Dermis blood vessel endothelial cell (primary cell): ENCODE data around the gene RAB36. TPM values are rescaled to one million over a fixed set of nuclear protein-coding genes. Genes with fewer than 3 reads are reported as not detected.
A peak's percentile ranks its signal among the peaks of the same experiment; 100 is the strongest.

Source experiments
- DNase-seq: peaks from one replicate; pipeline ENCODE4 v3.0.0; 2010
- total RNA-seq: library from RNA; depleted of rRNA; stranded (reverse); fragments of >200 nt; gene quantifications from 2 replicates; pipeline ENCODE4 v1.2.3, GENCODE V29; 2014

Gene RAB36
- total RNA-seq, 1 donor from 2014 or later: 0.34 TPM

- DNase-seq: no peak
Measured at GRCh38 chr22:23138584-23139435, 6.5 kb upstream of the RAB36 start.

DNA sequence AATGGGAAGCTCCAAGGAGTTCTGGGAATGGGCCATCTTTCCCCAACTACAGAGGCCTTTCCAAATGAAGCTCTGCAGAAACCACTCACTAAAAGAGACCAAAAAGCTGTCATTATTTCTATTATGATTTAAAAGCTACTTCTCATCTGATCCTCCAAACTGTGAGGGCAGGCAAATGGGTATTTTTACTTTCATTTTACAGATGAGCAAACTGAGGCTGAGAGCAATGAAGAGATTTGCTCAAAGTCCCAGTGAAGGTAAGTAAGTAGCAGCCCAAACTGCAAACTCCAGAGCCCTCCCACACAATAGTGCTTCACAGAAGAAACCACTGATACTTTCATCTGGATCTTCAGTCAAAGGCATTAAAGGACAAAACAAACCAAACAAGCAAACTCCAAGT lies 4.9 kb upstream of the RAB36 start:
- no peak for DNase-seq

- DNase-seq: no peak
Measured at GRCh38 chr22:23142546-23143105, 2.7 kb upstream of the RAB36 start.

DNA sequence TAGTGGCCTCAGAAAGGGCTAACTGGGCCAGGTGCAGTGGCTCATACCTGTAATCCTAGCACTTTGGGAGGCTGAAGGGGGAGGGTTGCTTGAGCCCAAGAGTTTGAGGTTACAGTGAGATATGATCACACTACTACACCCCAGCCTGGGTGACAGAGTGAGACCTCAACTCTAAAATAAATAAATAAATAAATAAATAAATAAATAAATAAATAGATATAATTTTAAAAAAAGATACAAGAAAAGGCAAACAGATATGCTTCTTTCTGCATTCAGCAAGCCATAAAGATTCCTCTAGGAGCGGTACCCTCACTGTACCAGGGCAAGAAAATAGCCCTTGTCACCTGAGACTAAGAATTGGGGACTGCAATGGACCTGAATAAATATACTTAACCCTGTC lies 2.2 kb upstream of the RAB36 start:
- DNase-seq: no peak

GRCh38 chr22:23144432-23144831 lies 845 bp upstream of the RAB36 start:
- no peak for DNase-seq

GRCh38 chr22:23145878-23146470 lies 697 bp downstream of the RAB36 start:
- DNase-seq: no peak

DNA sequence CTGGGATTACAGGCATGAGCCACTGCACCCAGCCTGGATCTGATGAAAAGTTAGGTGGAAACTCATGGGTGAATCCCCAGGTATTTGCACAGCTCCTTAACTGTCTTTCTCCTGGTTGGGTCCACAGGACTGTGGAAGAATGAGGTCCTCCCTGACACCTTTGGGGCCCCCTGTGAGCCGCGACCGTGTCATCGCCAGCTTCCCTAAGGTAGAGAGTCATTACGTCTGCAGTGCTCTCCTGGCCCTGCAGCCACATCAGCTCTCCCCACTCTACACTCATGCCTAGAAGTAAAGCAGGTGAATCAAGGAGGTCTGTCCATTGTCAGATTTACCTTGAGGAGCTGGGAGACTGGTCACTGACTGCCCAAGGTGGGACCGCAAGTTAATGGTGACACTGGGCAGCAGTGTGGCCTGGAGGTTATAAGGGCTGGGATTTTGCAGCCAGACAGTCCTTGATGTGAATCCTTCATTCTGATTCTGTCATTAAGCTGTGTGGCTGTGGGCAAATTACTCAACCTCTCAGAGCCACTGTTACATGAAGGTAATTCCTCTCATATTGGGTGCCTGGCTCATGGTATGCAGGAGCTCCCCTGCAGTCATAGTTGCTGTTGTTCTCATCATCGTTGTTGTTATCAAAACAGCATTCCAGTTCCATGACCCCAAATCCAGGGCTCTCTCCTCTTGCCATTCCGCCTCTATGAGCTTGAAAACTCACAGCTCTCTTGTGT lies 1.4 kb downstream of the RAB36 start:
- DNase-seq: no peak

GRCh38 chr22:23147617-23148387 lies 2.5 kb downstream of the RAB36 start:
- DNase-seq: no peak

DNA sequence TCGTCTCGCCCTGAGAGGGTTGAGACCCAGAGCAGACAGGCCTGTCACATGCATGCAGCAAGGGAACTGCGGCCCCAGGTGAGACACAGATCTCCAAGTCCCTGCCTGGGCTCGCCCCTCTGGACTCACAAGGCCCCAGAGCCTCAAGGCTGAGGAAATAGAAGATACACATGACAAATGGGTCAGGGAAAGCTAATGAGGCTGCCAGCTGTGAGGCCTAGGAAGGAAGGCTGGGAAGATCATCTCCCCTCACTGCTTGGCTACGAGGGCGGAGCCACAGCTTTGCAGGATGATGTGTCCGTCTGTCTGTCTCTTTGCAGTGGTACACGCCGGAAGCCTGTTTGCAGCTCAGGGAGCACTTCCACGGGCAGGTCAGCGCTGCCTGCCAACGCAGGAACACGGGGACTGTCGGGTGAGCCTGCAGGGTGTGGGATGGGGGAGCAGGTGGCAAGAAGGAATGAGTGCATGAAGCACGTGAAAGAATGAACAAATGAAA lies 4.5 kb downstream of the RAB36 start:
- no peak for DNase-seq

DNA sequence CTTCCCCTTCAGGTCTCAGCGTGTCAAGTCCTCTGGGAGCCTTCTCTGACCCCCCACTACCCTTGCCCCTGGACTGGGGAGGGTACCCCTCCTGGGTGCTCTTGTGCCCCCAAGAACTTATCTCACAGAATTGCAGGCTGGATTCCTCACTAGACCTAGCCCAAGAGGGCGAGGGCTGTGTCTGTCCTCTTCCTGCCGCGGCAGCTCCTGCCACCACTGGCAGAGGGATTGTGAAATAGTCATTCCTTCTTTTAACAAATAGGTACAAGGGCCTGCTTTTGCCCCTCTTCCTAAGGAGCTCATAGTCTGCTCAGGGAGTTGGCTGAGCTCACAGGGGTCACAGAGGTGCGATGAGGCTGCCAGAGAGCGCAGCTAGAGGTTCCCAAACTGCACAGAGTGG lies 5.5 kb downstream of the RAB36 start:
- DNase-seq: no peak

DNA sequence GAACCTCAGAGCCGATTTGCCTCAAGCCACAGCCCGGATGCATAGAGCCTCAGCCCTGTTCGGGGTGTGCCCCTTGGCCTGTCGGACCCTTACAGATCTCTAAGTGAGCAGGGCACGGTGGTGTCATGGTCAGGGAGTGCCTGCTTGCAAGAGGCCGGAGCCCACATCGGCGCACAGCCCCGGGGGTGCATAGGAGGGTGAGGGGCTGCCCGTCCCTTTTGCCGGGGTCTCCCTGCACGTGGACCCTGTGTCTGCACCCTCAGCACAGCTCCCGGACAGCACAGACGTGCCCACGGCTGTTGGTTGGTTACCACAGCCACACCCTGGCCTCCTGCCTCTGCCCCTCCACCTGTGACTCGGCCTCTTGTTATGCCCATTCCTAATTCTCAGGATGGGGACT lies 6.5 kb downstream of the RAB36 start:
- no peak for DNase-seq

DNA sequence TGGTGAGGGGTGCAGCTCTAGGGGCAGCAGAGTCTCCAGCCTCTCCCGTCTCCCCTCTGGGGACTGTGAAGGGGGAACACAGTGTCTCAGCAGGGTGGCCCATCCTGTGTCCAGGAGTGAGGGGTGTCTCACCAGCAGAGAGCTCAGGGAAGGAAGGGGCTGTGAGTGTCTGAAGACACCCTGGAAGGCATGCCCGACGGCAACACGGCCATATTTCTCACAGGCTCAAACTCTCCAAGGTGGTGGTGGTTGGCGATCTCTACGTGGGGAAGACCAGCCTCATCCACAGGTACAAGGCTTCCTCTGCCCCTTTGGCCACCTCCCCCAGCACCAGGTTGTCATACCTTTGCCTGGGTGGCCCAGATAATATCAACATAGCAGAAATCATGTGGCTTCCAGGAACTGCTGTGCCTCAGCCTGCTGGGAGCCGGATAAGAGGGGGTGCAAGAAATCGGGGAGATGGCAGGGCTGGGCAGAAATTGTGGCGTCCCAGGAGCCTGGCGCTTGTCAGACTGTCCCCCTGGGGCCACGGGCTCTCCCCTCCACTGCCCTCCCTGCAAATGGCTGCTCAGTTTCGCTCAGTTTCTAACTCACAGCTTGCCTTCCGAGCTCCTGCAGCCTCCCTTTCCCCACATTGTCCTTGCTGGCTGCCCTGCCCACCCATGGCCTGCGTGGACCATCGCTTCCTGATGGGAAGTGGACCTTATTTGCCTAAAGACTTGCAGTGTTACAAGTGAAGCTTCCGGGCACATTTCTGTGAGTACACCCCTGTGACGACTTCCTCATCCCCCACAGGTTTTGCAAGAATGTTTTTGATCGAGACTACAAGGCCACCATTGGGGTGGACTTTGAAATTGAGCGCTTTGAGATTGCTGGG lies 7.2 kb downstream of the RAB36 start:
- peak; percentile 14 for DNase-seq

- no peak for DNase-seq
Measured at GRCh38 chr22:23153994-23154393, 8.7 kb downstream of the RAB36 start.

DNA sequence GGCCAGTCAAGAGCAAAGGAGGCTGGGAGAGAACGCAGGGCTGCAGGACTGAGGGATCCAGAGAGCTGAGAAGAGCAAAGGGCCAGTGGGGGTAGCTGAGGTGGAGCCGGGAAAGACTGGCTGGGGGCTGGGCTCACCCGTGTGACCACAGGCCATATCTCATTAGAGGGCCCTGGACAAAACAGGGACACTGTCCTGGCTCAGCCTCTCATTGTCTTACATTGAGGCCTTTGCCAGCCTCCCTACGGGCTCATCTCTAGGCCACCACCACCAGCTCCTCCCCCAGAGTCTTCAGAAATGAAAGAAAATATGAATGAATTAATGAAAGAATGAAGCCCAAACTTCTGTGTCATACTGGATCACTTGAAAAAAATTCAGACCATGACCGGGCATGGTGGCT lies 9.2 kb downstream of the RAB36 start:
- DNase-seq: no peak

- no peak for DNase-seq
Measured at GRCh38 chr22:23155143-23155542, 9.9 kb downstream of the RAB36 start.

DNA sequence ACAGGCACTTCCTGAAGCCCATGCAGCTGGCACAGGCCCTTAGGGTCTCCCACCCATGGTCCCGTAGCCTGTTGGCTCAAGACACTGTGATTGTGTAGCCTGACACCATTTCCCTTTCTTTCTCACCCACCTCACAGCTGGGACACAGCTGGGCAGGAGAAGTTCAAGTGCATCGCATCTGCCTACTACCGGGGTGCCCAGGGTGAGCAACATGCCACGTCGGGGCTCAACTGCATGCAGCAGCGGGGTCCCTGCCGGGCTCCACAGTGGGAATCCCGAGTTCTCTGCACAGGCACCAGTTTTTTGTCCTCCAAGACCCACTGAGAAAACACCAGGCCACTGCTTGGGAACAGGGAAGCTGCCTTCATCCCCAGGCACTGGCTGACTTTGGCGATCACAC lies 10.6 kb downstream of the RAB36 start:
- no peak for DNase-seq

GRCh38 chr22:23156286-23156685 lies 11.0 kb downstream of the RAB36 start:
- no peak for DNase-seq

- no peak for DNase-seq
Measured at GRCh38 chr22:23157560-23158515, 12.6 kb downstream of the RAB36 start.

DNA sequence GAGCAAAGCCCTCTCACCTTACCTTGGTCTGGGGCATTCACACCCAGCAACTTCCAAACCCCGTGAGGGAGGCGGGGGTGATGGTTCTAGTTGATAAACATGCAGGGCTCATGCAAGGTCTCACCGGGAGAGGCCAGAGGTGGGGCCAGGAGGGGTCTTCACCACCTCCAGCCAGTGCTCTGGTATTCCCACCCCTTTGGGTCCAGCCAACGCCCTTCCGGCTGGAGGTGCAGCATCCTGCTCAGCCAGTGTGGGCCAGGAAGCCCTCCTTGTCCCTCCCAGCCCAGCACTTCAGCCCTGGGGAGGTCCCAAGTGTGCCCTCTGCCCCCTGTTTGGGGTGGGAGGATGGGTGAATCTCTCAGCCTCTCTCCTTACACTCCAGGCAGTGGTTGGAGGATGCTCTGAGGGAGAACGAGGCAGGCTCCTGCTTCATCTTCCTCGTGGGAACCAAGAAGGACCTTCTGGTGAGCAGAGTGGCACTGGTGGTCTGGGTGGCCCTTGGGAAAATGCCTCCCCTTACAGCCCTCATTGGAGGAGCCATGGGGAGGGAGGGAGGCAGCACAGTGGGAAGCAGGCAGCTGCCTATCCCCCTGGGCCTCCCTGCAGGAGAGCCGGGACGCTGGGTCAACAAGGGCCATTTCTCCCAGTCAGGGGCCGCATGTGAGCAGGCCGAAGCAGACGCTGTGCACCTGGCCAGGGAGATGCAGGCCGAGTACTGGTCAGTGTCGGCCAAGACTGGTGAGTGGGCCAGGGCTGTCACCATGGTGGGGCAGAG lies 13.4 kb downstream of the RAB36 start:
- DNase-seq: no peak

GRCh38 chr22:23159291-23159630 lies 14.0 kb downstream of the RAB36 start:
- DNase-seq: no peak
